ENCODE measurements around the gene GJB4.

Gene GJB4

DNA sequence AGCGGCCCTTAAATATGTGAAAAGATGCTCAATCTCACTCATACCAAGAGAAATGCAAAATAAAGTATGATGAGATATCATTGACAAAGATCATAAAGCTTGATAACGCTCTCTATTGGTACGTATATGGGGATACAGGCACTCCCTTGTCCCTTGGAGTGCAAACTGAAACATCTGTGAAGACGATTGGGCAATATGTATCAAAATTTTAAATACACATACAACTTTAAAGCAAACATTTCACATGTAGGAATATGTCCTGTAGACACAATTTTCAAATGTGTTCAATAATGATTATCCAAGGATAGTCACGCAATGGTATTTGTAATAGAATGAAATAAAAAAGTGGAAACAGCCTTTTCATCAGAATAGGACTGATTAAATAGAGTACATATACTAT lies 19.5 kb downstream of the GJB4 start:
- no peak for DNase-seq (ENCODE audit: extremely low read depth, low read depth)

GRCh38 chr1:34779526-34779925 lies 20.0 kb downstream of the GJB4 start:
- TF ChIP-seq CTCF (IDR thresholded peaks at IDR 0.05; ENCODE audit: low read depth, low read length) = no peak

More for the DNA sequence above, 19.5 kb downstream of the GJB4 start:
- TF ChIP-seq CTCF (IDR thresholded peaks at IDR 0.05; ENCODE audit: low read depth, low read length) = no peak

GRCh38 chr1:34779962-34780361 lies 20.4 kb downstream of the GJB4 start:
- TF ChIP-seq CTCF (IDR thresholded peaks at IDR 0.05; ENCODE audit: low read depth, low read length) = no peak
- DNase-seq (ENCODE audit: extremely low read depth, low read depth) = no peak

More at GRCh38 chr1:34779526-34779925, 20.0 kb downstream of the GJB4 start:
- DNase-seq (ENCODE audit: extremely low read depth, low read depth) = no peak

- TF ChIP-seq CTCF (IDR thresholded peaks at IDR 0.05; ENCODE audit: low read depth, low read length) = no peak
Measured at GRCh38 chr1:34780528-34780927, 21.0 kb downstream of the GJB4 start.

DNA sequence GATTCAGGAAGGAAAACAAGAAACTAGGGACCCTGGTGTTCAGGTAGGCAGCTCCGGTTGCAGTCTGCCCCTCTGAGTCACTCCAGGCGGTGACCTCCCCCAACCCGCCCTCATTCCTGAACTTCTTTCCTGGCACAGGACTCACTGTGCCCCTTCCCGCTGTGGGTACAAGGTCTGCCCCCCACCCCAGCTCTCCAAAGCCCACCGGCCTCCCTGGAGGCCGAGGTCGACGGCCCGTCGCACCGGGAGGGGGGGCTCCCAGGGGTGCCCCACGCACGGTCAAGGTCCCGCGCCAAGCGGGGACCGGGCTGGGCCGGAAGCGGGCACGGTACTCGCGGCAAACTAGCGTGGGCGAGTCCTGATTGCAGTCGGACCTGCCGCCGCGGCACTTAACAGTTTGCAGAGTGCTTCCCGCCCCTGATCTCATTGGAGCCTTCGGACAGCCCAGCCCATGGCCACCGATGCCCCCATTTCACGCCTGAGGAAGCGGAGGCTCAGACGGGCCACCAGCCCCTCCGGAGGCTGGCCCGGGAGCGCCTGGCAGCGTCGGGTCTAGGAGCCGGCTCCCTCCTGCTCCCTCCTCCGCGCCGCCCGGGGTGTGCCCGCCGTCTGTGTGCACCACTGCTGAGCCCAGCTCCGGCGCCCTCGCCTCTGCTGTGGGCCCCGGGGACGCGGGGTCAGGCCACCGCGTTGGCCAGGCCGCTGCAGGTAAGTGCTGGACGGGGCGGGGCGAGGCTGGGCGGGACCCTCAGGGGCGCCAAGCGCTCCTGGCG lies 21.7 kb downstream of the GJB4 start, which contains the start of gene GJB3:
TSS of gene GJB3 (plus strand) at position 144 of the 773 bp plus-strand sequence. CDS start 3,549 bp downstream, outside the sequence.
- no peak for TF ChIP-seq CTCF (IDR thresholded peaks at IDR 0.05; ENCODE audit: low read depth, low read length)
- DNase-seq (ENCODE audit: extremely low read depth, low read depth) = no peak

More at GRCh38 chr1:34780528-34780927, 21.0 kb downstream of the GJB4 start:
- DNase-seq (ENCODE audit: extremely low read depth, low read depth) = no peak

DNA sequence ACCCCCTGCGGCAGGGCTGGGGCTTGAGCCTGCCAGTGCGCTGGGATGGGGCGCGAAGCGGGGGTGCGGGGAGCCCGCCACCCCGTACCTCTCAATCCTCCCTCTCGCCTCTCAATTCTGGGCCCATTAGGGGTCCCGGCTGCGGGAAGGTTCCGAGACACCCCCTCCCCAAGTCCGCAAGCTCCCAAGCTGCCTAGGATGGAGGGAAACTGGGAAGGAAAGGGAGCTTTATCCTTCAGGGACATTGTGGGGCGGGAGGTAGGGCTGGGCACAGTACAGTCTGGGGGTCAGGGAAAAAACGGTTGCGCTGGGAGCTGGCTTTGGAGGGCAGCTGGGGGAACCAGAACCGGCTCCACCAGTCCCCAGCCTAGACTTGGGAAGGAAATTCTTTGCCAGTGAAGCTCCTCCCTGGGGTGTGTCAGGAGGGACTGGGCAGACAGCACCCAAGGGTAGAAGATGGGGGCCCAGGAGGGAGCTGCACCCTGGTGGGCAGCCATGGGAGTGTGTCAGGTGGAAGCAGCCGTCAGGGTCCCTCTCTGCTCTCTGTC lies 22.4 kb downstream of the GJB4 start:
- no peak for DNase-seq (ENCODE audit: extremely low read depth, low read depth)
- no peak for TF ChIP-seq CTCF (IDR thresholded peaks at IDR 0.05; ENCODE audit: low read depth, low read length)

GRCh38 chr1:34784751-34785221 lies 25.2 kb downstream of the GJB4 start:
- no peak for DNase-seq (ENCODE audit: extremely low read depth, low read depth)
- no peak for TF ChIP-seq CTCF (IDR thresholded peaks at IDR 0.05; ENCODE audit: low read depth, low read length)

All from AG09319 (cell line).